ENCODE measurements around the gene FAM193B.

DNA sequence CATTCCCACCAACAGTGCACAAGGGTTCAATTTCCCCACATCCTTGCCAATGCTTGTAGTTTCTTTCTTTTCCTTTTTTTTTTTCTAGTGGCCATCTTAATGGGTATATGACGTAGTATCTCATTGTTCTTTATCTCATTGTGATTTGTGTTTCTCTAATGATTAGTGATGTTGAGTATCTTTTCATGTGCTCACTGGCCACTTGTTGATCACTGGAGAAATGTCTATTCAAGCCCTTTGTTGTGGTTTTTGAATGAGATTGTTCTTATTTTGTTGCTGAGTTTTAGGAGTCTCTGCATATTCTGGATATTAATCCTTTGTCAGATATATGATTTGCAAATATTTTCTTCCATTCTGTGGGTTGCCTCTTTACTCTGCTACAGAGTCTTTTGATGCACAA is 36.0 kb upstream of the FAM193B start:
- TF ChIP-seq, protein P1, sequence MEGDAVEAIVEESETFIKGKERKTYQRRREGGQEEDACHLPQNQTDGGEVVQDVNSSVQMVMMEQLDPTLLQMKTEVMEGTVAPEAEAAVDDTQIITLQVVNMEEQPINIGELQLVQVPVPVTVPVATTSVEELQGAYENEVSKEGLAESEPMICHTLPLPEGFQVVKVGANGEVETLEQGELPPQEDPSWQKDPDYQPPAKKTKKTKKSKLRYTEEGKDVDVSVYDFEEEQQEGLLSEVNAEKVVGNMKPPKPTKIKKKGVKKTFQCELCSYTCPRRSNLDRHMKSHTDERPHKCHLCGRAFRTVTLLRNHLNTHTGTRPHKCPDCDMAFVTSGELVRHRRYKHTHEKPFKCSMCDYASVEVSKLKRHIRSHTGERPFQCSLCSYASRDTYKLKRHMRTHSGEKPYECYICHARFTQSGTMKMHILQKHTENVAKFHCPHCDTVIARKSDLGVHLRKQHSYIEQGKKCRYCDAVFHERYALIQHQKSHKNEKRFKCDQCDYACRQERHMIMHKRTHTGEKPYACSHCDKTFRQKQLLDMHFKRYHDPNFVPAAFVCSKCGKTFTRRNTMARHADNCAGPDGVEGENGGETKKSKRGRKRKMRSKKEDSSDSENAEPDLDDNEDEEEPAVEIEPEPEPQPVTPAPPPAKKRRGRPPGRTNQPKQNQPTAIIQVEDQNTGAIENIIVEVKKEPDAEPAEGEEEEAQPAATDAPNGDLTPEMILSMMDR (IDR thresholded peaks at IDR 0.05): no peak
- no peak for TF ChIP-seq POLR2A (IDR thresholded peaks at IDR 0.05)

Data from vagina (tissue), 2 donors.